Breast epithelium (tissue), 4 donors: Measurements from ENCODE around the gene MYO5B. TPM values are rescaled to one million over a fixed set of nuclear protein-coding genes. Genes with fewer than 3 reads are reported as not detected.

Experiments
- DNase-seq, 2 donors: peaks; one replicate each; pipeline ENCODE4 v3.0.0-alpha.2; 2019; ENCODE audit warnings: low spot score in 2 of 2
- H3K27ac ChIP-seq, 2 donors: fragments of 200-600 bp; sonication (generic) in 1 of 2; one replicate each; pipeline ENCODE4 v1.5.1; 2016 to 2019; ENCODE audit warnings: mild to moderate bottlenecking in 1 of 2
- H3K27me3 ChIP-seq, 2 donors: fragments of 200-600 bp; sonication (generic) in 1 of 2; one replicate each; pipeline versions ENCODE4 v1.5.1 to v1.6.0; 2017 to 2019; ENCODE audit warnings: control low read depth in 1 of 2, mild to moderate bottlenecking in 1 of 2
- H3K36me3 ChIP-seq: fragments of 200-600 bp; one replicate; pipeline ENCODE4 v1.5.1; 2019
- H3K4me1 ChIP-seq, 2 donors: fragments of 200-600 bp; sonication (generic); one replicate each; pipeline ENCODE4 v1.5.1; 2016 to 2019; ENCODE audit warnings: control low read depth in 1 of 2
- H3K4me3 ChIP-seq, 3 donors: fragments of 200-600 bp; sonication (generic); 1 replicate in 2 of 3; 2 replicates in 1 of 3; pipeline ENCODE4 v1.5.1; 2016 to 2019; ENCODE audit warnings: mild to moderate bottlenecking in 3 of 3, moderate library complexity in 2 of 3
- H3K9me3 ChIP-seq, 2 donors: fragments of 200-600 bp; sonication (generic) in 1 of 2; one replicate each; pipeline ENCODE4 v1.5.1; 2016 to 2019; ENCODE audit warnings: control low read depth in 1 of 2
- CTCF ChIP-seq, 3 donors: fragments of 450-650 bp; IDR thresholded peaks; one replicate each; pipeline ENCODE4 v1.5.1; 2016 to 2017; ENCODE audit warnings: antibody characterized with exemption in 3 of 3, mild to moderate bottlenecking in 3 of 3, moderate library complexity in 3 of 3
- POLR2A ChIP-seq: fragments of 450-650 bp; IDR thresholded peaks from one replicate; pipeline ENCODE4 v1.6.1; 2016; ENCODE audit warnings: antibody characterized with exemption, mild to moderate bottlenecking, moderate library complexity
- POLR2AphosphoS5 ChIP-seq, 3 donors: sonication (generic); formaldehyde crosslinking; IDR thresholded peaks; one replicate each; pipeline ENCODE4 v1.6.1; 2017; ENCODE audit warnings: antibody characterized with exemption in 3 of 3
- intact Hi-C: fragments of 100-400 bp; cut with DNase I; formaldehyde crosslinking; loops from one replicate; pipeline ENCODE4 v1.15.1; 2023; ENCODE audit warnings: low total_unique reads
- total RNA-seq, 3 donors: library from RNA; depleted of rRNA; stranded (reverse); fragments of >200 nt; gene quantifications; one replicate each; pipeline ENCODE4 v1.1.0, GENCODE V29; 2016

MYO5B gene
- total RNA-seq, 3 donors from 2014 or later = 2.4 to 53.1 (median 22.0) TPM

GRCh38 chr18:49959176-49959575, 235.8 kb downstream of the MYO5B start:
- Histone ChIP-seq H3K9me3 (no peaks in the 10 kb centered on the region), H3K27me3 (no peaks in the 10 kb centered on the region), H3K4me1 (no peaks in the 10 kb centered on the region), H3K27ac (no peak overlapping the region), H3K4me3 (no peak overlapping the region), H3K36me3 (no peaks in the 10 kb centered on the region)
- TF ChIP-seq POLR2A = no peak
- TF ChIP-seq CTCF (IDR thresholded peaks at IDR 0.05) = no peak
- no peak for TF ChIP-seq POLR2AphosphoS5 (IDR thresholded peaks at IDR 0.05)
- intact Hi-C loops = no loop called here
- no peak for DNase-seq

GRCh38 chr18:49955263-49955662, 239.7 kb downstream of the MYO5B start:
- TF ChIP-seq CTCF (IDR thresholded peaks at IDR 0.05) (no peak), POLR2AphosphoS5 (IDR thresholded peaks at IDR 0.05) (no peak)
- Histone ChIP-seq H3K4me1 (no peaks in the 10 kb centered on the region), H3K4me3 (no peak overlapping the region), H3K27ac (no peak overlapping the region), H3K27me3 (no peaks in the 10 kb centered on the region), H3K9me3 (no peaks in the 10 kb centered on the region), H3K36me3 (no peaks in the 10 kb centered on the region)
- no peak for DNase-seq
- intact Hi-C loops = no loop called here

DNA sequence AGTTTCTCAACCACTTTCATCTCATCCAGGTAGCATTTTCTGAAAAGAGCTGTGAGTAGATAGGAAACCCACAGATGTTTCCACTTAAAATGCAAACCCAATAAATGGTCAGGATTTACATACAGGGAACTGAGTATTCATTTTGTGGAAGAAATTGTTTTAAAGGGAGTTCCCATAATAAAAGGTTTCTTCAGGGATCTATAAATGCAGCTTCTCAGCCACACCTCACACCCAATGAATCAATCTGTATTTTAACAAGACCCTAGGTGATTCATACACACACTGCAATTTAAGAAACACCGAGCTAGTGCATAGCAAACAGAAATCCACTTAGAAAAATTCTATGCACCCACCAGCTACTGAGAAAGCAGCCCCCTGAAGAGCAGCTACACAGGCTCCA, 241.6 kb downstream of the MYO5B start:
- TF ChIP-seq CTCF (IDR thresholded peaks at IDR 0.05) = no peak
- no peak for DNase-seq
- Histone ChIP-seq H3K27me3 (no peaks in the 10 kb centered on the region), H3K4me1 (no peaks in the 10 kb centered on the region), H3K27ac (no peak overlapping the region), H3K9me3 (no peaks in the 10 kb centered on the region), H3K36me3 (no peaks in the 10 kb centered on the region), H3K4me3 (no peak overlapping the region)
- intact Hi-C loops = no loop called here

- no peak for DNase-seq
- Histone ChIP-seq H3K36me3 (no peaks in the 10 kb centered on the region), H3K9me3 (no peaks in the 10 kb centered on the region), H3K4me1 (no peaks in the 10 kb centered on the region), H3K27ac (no peak overlapping the region), H3K27me3 (no peaks in the 10 kb centered on the region), H3K4me3 (no peak overlapping the region)
- intact Hi-C loops = no loop called here
- TF ChIP-seq POLR2AphosphoS5 (IDR thresholded peaks at IDR 0.05) (no peak), CTCF (IDR thresholded peaks at IDR 0.05) (no peak), POLR2A (no peak)
These were observed 245.0 kb downstream of the MYO5B start for GRCh38 chr18:49949951-49950395.

- no peaks in the 10 kb centered on the region for H3K36me3 ChIP-seq
- no peak for TF ChIP-seq CTCF (IDR thresholded peaks at IDR 0.05)
- no peak for TF ChIP-seq POLR2AphosphoS5 (IDR thresholded peaks at IDR 0.05)
- TF ChIP-seq POLR2A = no peak
- H3K27me3 ChIP-seq = no peaks in the 10 kb centered on the region
- no peak overlapping the region for H3K27ac ChIP-seq
- H3K9me3 ChIP-seq = no peaks in the 10 kb centered on the region
- no peaks in the 10 kb centered on the region for H3K4me1 ChIP-seq
- no peak for DNase-seq
- intact Hi-C loops = no loop called here
- H3K4me3 ChIP-seq = no peak overlapping the region
These were observed 246.0 kb downstream of the MYO5B start for GRCh38 chr18:49948975-49949374.
